Skeletal muscle tissue (tissue), 4 donors: ENCODE data around the gene NINJ2. TPM values are rescaled to one million over a fixed set of nuclear protein-coding genes. Genes with fewer than 3 reads are reported as not detected.

ENCODE experiments used
- H3K27ac ChIP-seq: one replicate; pipeline ENCODE4 v1.7.0; 2013; ENCODE audit warnings: mild to moderate bottlenecking, low read depth, low read length, inconsistent platforms
- H3K27me3 ChIP-seq, 3 donors: one replicate each; pipeline ENCODE4 v1.7.0; 2013; ENCODE audit warnings: low read length in 3 of 3; ENCODE audit not compliant: control insufficient read depth in 3 of 3, insufficient read depth in 3 of 3
- H3K36me3 ChIP-seq, 3 donors: one replicate each; pipeline ENCODE4 v1.7.0; 2013; ENCODE audit warnings: low read length in 3 of 3; ENCODE audit not compliant: control insufficient read depth in 3 of 3, insufficient read depth in 3 of 3
- H3K4me1 ChIP-seq, 3 donors: one replicate each; pipeline ENCODE4 v1.7.0; 2013; ENCODE audit warnings: low read length in 3 of 3, mild to moderate bottlenecking in 3 of 3; ENCODE audit not compliant: control insufficient read depth in 3 of 3, insufficient read depth in 3 of 3
- H3K4me3 ChIP-seq, 3 donors: one replicate each; pipeline ENCODE4 v1.7.0; 2013; ENCODE audit warnings: low read length in 3 of 3
- H3K9ac ChIP-seq, 3 donors: one replicate each; pipeline ENCODE4 v1.7.0; 2013; ENCODE audit warnings: low read length in 3 of 3, mild to moderate bottlenecking in 3 of 3, moderate library complexity in 2 of 3, low read depth in 1 of 3
- H3K9me3 ChIP-seq, 3 donors: one replicate each; pipeline ENCODE4 v1.7.0; 2013; ENCODE audit warnings: low read length in 3 of 3; ENCODE audit not compliant: control insufficient read depth in 3 of 3
- total RNA-seq: library from RNA; depleted of rRNA; stranded (reverse); fragments of >200 nt; gene quantifications from one replicate; pipeline ENCODE4 v1.2.3, GENCODE V29; 2014
- donor health status: Osteomylitis.

The NINJ2 gene
- total RNA-seq, 1 donor from 2014 or later = 2.6 TPM

DNA sequence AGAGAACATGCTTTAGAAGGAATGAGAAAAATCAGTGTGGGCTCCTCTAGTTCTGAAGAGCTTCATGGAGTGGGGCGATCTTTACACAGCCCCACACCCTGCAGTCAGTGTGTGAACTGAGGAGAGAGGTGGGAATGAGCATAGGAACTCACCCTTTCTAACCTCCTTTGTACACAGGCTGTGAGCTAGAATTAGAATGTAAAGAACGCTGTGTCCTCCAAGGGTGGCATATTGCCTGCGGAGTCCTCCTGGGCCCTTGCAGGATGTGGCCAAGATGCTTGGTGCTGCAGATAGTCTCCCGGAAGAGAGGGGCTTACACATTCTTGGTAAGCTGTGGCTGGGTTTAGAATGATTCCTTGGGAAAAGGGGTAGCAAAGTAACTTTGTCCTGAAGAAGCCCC lies 43.9 kb downstream of the NINJ2 start:
- Histone ChIP-seq H3K36me3 (no peaks in the 10 kb centered on the region), H3K4me1 (peaks cover 39 to 63% (median 40%) of the 10 kb centered on the region in 3 donors), H3K27ac (peak overlapping the region; percentile 39)

DNA sequence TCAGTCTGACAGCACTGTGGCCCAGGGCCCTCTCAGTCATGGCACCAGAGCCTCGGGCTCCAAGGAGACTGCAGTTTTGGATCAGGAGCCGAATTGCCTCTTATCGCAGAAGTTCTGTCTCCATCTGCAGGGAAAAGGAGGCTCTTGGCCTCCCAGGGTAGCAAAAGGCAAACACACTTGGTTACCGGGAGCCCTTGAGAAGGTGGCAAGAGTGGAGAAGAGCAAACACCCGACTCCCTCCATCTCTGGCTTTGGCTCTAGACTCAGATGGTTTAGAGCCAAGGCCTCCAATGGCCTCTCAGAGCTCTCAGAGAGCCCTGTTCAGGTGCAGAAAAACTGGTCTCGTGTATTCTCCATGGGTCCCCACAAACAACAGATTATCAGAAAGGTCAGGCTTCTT lies 44.6 kb downstream of the NINJ2 start:
- H3K4me1 ChIP-seq = peaks cover 40 to 67% (median 44%) of the 10 kb centered on the region in 3 donors
- no peak overlapping the region for H3K4me3 ChIP-seq
- no peak overlapping the region for H3K9ac ChIP-seq
- H3K27me3 ChIP-seq = no peaks in the 10 kb centered on the region
- H3K36me3 ChIP-seq = no peaks in the 10 kb centered on the region
- no peaks in the 10 kb centered on the region for H3K9me3 ChIP-seq
- H3K27ac ChIP-seq = no peak overlapping the region

More for the DNA sequence above, 43.9 kb downstream of the NINJ2 start:
- Histone ChIP-seq H3K4me3 (no peak overlapping the region), H3K27me3 (no peaks in the 10 kb centered on the region), H3K9me3 (no peaks in the 10 kb centered on the region), H3K9ac (peak overlapping the region in 1 of 3 donors; percentile 28)

DNA sequence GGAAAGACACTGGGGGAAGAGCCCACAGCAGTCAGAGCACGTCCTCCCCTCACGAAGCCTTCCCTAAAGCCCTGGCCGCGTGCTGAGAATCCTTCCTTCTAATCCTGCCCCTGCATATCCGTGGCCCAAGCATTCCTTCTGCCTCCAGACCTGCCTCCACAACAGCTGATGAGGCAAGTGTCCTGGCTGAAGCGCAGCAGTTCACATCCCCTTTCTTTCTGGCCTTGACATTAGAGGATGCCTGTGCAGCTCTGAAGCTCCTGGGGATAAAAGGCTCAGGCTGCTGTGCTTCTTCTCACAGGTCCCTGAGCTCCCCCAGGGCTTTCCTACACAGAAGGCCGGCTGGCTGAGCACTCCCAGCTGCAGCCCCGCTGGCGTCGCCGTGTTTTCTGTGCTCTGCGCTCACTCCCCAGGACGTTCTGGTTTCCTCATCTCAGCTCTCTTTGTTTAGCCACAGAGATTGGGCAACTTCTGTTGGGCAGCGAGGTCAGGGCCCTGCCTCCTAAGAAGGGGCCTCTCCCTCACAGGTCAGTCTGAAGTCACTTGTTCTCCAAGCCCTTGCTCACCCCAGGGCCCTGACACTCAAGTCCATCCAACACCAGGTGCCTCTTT lies 45.8 kb downstream of the NINJ2 start:
- H3K9ac ChIP-seq = peak overlapping the region in 2 of 3 donors; percentile 37 to 45
- H3K27me3 ChIP-seq = no peaks in the 10 kb centered on the region
- peak overlapping the region; percentile 54 for H3K27ac ChIP-seq
- peaks cover 40 to 58% (median 44%) of the 10 kb centered on the region in 3 donors for H3K4me1 ChIP-seq
- no peaks in the 10 kb centered on the region for H3K9me3 ChIP-seq
- peak overlapping the region in 1 of 3 donors; percentile 41 for H3K4me3 ChIP-seq
- H3K36me3 ChIP-seq = no peaks in the 10 kb centered on the region

DNA sequence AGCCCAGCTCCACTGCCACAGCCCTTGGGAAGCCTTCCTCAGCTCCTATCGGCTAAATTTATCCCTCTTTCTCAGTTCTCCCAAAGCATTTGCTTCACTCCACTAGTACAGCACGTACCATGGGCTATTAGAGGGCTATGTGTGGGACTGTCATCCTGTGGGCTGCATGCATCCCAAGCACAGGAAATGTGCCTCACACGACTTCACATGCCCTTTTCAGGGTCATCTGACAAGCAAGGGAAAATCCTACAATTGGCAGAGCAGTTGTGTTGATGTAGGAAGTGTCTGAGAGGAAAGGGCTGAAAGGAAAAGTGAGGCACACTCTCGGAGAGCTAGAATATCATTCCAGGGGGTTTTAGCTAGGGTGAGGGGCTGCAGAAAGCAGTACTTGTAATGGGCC lies 47.6 kb downstream of the NINJ2 start:
- H3K27ac ChIP-seq = peak overlapping the region; percentile 54
- H3K36me3 ChIP-seq = no peaks in the 10 kb centered on the region
- H3K9me3 ChIP-seq = no peaks in the 10 kb centered on the region
- peaks cover 40 to 58% (median 44%) of the 10 kb centered on the region in 3 donors for H3K4me1 ChIP-seq
- H3K9ac ChIP-seq = peak overlapping the region in 2 of 3 donors; percentile 47 to 63
- H3K27me3 ChIP-seq = no peaks in the 10 kb centered on the region
- peak overlapping the region in 2 of 3 donors; percentile 6 to 49 for H3K4me3 ChIP-seq

DNA sequence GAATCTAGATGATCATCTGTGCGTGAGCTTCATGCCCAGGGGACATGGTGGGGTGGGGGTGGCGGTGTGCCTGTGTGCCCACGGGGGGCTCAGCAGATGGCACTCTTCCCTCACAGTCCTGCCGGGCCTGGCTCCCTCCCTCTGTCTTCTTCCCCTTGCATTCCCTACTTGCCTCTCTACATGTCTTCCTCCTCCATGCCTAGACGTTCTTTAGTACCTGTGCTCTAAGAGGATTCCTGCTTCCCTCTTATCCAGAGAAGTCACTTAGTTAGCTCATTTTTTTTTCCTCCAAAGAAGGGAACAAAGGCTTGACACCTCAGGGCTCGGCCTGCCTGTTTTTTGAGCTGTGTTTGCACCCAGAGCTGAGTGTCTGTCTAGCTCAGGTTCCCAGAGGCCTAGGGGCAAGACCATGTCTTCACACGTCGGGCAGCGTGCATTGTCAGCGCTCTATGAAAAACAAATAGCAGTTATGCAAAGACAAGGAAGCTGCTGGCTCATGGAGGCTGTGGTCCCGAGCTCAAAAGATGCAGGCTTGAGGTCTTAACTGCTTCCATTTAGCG lies 48.8 kb downstream of the NINJ2 start:
- H3K4me3 ChIP-seq = no peak overlapping the region
- peak overlapping the region; percentile 54 for H3K27ac ChIP-seq
- H3K9me3 ChIP-seq = no peaks in the 10 kb centered on the region
- peak overlapping the region in 1 of 3 donors; percentile 33 for H3K9ac ChIP-seq
- no peaks in the 10 kb centered on the region for H3K36me3 ChIP-seq
- peaks cover 44 to 56% (median 46%) of the 10 kb centered on the region in 3 donors for H3K4me1 ChIP-seq
- no peaks in the 10 kb centered on the region for H3K27me3 ChIP-seq

DNA sequence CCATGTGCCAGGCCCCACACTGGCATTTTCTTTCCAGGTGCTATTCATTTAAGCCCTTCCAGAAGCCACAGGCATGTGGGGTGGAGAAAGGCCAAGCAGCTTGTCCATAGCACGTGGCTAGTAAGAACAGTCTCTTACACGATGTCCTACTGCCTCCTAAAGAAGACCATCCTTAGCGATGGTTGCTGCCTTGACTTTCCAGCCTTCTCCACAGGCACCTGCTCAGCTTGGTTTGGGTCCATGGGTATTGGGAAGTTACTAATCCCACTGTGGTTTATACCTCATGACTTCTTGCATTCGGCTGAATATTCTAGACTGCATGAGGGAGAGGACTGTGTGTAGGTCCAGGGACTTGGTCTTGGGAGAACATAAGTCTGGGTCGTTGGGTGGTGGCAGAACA lies 49.2 kb downstream of the NINJ2 start:
- Histone ChIP-seq H3K4me3 (no peak overlapping the region), H3K27ac (no peak overlapping the region), H3K36me3 (no peaks in the 10 kb centered on the region), H3K27me3 (no peaks in the 10 kb centered on the region), H3K9ac (no peak overlapping the region), H3K4me1 (peaks cover 39 to 51% (median 41%) of the 10 kb centered on the region in 3 donors), H3K9me3 (no peaks in the 10 kb centered on the region)

DNA sequence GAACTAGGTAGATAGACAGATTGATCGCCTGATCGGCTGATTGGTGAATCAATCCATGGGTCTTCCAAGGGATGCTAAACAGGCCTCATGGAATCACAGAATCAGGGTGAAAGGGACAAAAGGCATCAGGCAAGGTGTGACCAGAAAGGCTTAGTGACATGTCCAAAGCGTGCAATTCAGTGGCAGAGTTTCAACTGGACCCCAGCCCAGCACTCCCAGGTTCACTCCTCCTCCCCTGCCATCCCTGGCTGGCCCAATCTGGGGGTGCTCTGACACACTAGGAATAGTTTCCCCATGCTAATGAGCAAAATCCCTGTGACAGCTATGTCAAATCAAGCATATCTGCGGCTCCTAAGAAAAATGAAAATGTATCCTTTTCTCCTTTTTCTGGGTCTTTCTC lies 50.4 kb downstream of the NINJ2 start:
- Histone ChIP-seq H3K36me3 (no peaks in the 10 kb centered on the region), H3K27ac (no peak overlapping the region), H3K9me3 (no peaks in the 10 kb centered on the region), H3K4me1 (peaks cover 39 to 51% (median 44%) of the 10 kb centered on the region in 3 donors), H3K9ac (no peak overlapping the region), H3K4me3 (no peak overlapping the region), H3K27me3 (no peaks in the 10 kb centered on the region)

DNA sequence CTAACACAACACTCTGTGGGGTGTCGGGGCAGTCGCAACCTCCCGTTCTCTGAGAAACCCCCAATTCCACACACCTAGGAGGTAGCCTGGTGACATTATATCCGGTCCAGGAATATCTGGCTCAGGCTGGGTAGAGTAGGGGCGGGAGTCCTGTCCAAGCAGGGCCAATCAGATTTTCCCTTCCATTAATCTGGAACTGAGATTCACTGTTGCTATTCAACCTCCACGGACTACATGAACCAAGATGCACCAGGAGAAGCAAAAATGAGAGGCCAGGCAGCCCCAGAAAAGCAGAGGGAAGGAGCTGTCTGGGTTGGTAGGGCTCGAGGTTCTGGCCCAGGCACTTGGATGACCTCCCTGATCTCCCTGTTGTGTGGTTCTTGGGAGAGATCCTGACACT lies 51.0 kb downstream of the NINJ2 start:
- no peak overlapping the region for H3K27ac ChIP-seq
- H3K4me3 ChIP-seq = no peak overlapping the region
- no peak overlapping the region for H3K9ac ChIP-seq
- no peaks in the 10 kb centered on the region for H3K36me3 ChIP-seq
- peaks cover 39 to 51% (median 46%) of the 10 kb centered on the region in 3 donors for H3K4me1 ChIP-seq
- H3K27me3 ChIP-seq = no peaks in the 10 kb centered on the region
- no peaks in the 10 kb centered on the region for H3K9me3 ChIP-seq

DNA sequence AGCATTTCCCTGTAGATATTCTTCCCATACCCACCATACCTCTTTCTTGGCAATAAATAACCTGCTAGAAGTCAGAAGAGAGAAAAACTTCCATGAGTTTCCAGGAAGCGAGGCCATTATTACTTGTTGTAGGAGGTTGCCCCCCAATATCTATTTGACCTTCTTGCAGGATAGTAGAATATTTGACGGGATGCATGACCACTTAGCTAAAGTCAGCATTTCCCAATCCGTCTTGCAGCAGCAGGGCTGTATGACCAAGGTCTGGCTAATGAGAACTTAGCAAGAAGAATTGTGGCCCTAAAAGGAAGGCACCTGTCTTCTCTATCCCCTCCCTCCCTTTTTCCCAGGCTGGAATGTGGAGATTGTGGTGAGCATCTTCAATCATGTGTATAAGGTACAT lies 51.5 kb downstream of the NINJ2 start:
- no peak overlapping the region for H3K4me3 ChIP-seq
- no peaks in the 10 kb centered on the region for H3K27me3 ChIP-seq
- no peaks in the 10 kb centered on the region for H3K36me3 ChIP-seq
- H3K9ac ChIP-seq = no peak overlapping the region
- no peak overlapping the region for H3K27ac ChIP-seq
- H3K4me1 ChIP-seq = peaks cover 36 to 47% (median 46%) of the 10 kb centered on the region in 3 donors
- H3K9me3 ChIP-seq = no peaks in the 10 kb centered on the region

DNA sequence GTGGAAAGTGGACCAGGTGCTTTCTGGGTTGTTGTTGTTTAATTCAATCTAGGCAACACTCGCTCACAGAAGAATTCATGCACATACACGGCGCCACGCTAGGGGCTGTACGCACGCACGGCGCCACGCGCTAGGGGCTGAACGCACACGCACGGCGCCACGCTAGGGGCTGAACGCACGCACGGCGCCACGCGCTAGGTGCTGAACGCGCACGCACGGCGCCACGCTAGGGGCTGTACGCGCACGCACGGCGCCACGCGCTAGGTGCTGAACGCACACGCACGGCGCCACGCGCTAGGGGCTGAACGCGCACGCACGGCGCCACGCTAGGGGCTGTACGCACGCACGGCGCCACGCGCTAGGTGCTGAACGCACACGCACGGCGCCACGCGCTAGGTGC lies 54.3 kb downstream of the NINJ2 start:
- H3K9ac ChIP-seq = no peak overlapping the region
- H3K27ac ChIP-seq = peak overlapping the region; percentile 60
- no peaks in the 10 kb centered on the region for H3K9me3 ChIP-seq
- H3K4me1 ChIP-seq = peaks cover 22 to 25% (median 25%) of the 10 kb centered on the region in 3 donors
- peaks cover 0 to 2% (median 0%) of the 10 kb centered on the region in 3 donors for H3K36me3 ChIP-seq
- H3K27me3 ChIP-seq = no peaks in the 10 kb centered on the region
- H3K4me3 ChIP-seq = no peak overlapping the region
